ENCODE measurements around the gene KRT3.

Gene KRT3

GRCh38 chr12:52826611-52827498 lies 30.9 kb upstream of the KRT3 start:
- no peak for DNase-seq

- DNase-seq: no peak
These were observed 30.0 kb upstream of the KRT3 start for GRCh38 chr12:52825961-52826360.

GRCh38 chr12:52824741-52825410 lies 29.0 kb upstream of the KRT3 start:
- DNase-seq: no peak

GRCh38 chr12:52823761-52824450 lies 28.0 kb upstream of the KRT3 start:
- no peak for DNase-seq

- no peak for DNase-seq
These were observed 27.0 kb upstream of the KRT3 start for GRCh38 chr12:52822771-52823510.

GRCh38 chr12:52821826-52822660 lies 26.1 kb upstream of the KRT3 start:
- DNase-seq: no peak

- no peak for DNase-seq
These were observed 25.3 kb upstream of the KRT3 start for GRCh38 chr12:52821071-52821730.

- DNase-seq: no peak
These were observed 24.6 kb upstream of the KRT3 start for GRCh38 chr12:52820521-52820920.

GRCh38 chr12:52819731-52820510 lies 24.0 kb upstream of the KRT3 start:
- no peak for DNase-seq

GRCh38 chr12:52818887-52819420 lies 23.0 kb upstream of the KRT3 start:
- no peak for DNase-seq

- DNase-seq: no peak
These were observed 22.5 kb upstream of the KRT3 start for GRCh38 chr12:52818388-52818787.

GRCh38 chr12:52817699-52818238 lies 21.9 kb upstream of the KRT3 start:
- DNase-seq: no peak

- DNase-seq: no peak
These were observed 21.2 kb upstream of the KRT3 start for GRCh38 chr12:52817003-52817698.

- no peak for DNase-seq
These were observed 20.0 kb upstream of the KRT3 start for GRCh38 chr12:52815676-52816588.

- DNase-seq: no peak
These were observed 19.2 kb upstream of the KRT3 start for GRCh38 chr12:52815161-52815560.

- no peak for DNase-seq
These were observed 18.8 kb upstream of the KRT3 start for GRCh38 chr12:52814710-52815155.

GRCh38 chr12:52813885-52814709 lies 18.2 kb upstream of the KRT3 start, which contains the start of gene KRT4:
TSS of gene KRT4 (minus strand) at chr12:52814116. CDS start at chr12:52814058, 58 bp downstream.
- DNase-seq: no peak
